ENCODE measurements around the gene RASGRP1.

RASGRP1 gene

GRCh38 chr15:38557921-38558320, 6.7 kb downstream of the RASGRP1 start:
- TF ChIP-seq CTCF (conservative IDR thresholded peaks at IDR 0.05) = no peak
- H3K27ac ChIP-seq = no peak overlapping the region

- no peak for TF ChIP-seq CTCF (conservative IDR thresholded peaks at IDR 0.05)
- H3K27ac ChIP-seq = no peak overlapping the region
Observed at GRCh38 chr15:38555686-38556334, 8.8 kb downstream of the RASGRP1 start.

GRCh38 chr15:38554354-38554753, 10.3 kb downstream of the RASGRP1 start:
- H3K27ac ChIP-seq = no peak overlapping the region

GRCh38 chr15:38553071-38553470, 11.5 kb downstream of the RASGRP1 start:
- TF ChIP-seq CTCF (conservative IDR thresholded peaks at IDR 0.05) = no peak
- no peak overlapping the region for H3K27ac ChIP-seq

More at GRCh38 chr15:38554354-38554753, 10.3 kb downstream of the RASGRP1 start:
- TF ChIP-seq CTCF (conservative IDR thresholded peaks at IDR 0.05) = no peak

- TF ChIP-seq CTCF (conservative IDR thresholded peaks at IDR 0.05) = no peak
- H3K27ac ChIP-seq = no peak overlapping the region
Observed at GRCh38 chr15:38551720-38552648, 12.6 kb downstream of the RASGRP1 start.

GRCh38 chr15:38549222-38549621, 15.4 kb downstream of the RASGRP1 start:
- H3K27ac ChIP-seq = no peak overlapping the region
- no peak for TF ChIP-seq CTCF (conservative IDR thresholded peaks at IDR 0.05)

- no peak overlapping the region for H3K27ac ChIP-seq
- TF ChIP-seq CTCF (conservative IDR thresholded peaks at IDR 0.05) = no peak
Observed at GRCh38 chr15:38547255-38547997, 17.2 kb downstream of the RASGRP1 start.

All from VCaP (cell line).